Measurements from ENCODE around the gene RNASE13. TPM values are rescaled to one million over a fixed set of nuclear protein-coding genes. Genes with fewer than 3 reads are reported as not detected.

Gene RNASE13
- total RNA-seq, 1 donor from 2014 or later: not detected

DNA sequence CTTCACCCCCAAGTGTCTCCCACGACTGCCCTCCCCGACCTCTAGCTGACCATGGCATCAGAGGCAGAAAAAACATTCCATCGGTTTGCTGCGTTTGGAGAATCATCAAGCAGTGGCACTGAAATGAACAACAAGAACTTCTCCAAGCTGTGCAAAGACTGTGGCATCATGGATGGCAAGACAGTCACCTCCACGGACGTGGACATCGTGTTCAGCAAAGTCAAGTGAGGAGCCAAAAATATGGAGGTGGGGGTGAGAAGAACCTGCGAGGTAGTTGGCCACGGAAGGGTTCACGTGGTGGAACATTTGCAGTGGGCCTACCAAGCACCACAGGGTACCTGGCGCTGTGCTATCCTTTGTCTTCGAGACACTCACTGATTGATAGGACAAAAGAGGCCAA lies 4.1 kb downstream of the RNASE13 start:
- H3K4me3 Mint-ChIP-seq: no peak overlapping the region
- H3K27me3 Mint-ChIP-seq (ENCODE audit: low read depth): no peaks in the 10 kb centered on the region
- H3K4me1 Mint-ChIP-seq: peaks cover 20% of the 10 kb centered on the region
- DNase-seq (ENCODE audit: low spot score in 2 of 2, unreplicated experiment in 2 of 2): no peak
- no peaks in the 10 kb centered on the region for H3K36me3 Mint-ChIP-seq
- H3K9me3 Mint-ChIP-seq: peaks cover 5% of the 10 kb centered on the region
- TF ChIP-seq, protein P1, sequence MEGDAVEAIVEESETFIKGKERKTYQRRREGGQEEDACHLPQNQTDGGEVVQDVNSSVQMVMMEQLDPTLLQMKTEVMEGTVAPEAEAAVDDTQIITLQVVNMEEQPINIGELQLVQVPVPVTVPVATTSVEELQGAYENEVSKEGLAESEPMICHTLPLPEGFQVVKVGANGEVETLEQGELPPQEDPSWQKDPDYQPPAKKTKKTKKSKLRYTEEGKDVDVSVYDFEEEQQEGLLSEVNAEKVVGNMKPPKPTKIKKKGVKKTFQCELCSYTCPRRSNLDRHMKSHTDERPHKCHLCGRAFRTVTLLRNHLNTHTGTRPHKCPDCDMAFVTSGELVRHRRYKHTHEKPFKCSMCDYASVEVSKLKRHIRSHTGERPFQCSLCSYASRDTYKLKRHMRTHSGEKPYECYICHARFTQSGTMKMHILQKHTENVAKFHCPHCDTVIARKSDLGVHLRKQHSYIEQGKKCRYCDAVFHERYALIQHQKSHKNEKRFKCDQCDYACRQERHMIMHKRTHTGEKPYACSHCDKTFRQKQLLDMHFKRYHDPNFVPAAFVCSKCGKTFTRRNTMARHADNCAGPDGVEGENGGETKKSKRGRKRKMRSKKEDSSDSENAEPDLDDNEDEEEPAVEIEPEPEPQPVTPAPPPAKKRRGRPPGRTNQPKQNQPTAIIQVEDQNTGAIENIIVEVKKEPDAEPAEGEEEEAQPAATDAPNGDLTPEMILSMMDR (IDR thresholded peaks at IDR 0.05; ENCODE audit: unreplicated experiment): no peak
- H3K27ac Mint-ChIP-seq: no peak overlapping the region

DNA sequence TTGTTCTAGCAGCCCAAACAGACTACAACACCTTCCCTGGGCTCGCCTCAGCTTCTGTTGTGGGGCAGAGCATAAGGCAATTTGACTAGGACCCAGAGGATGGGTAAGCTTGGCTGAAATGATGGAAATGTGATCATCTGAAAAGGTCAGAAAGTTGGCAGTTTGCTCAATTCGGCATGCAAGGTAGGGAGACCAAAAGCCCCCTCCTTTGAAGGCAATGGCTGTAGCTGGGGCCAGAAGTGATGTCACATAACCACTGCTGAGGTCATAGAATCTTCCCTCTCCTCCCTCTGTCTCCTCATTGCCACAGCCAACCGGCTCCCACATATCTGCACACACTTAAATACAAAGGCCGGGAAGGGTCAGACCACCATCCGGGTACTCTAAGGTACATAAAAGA lies 4.7 kb downstream of the RNASE13 start, which contains the start of gene TPPP2:
TPPP2 (plus strand) TSS at position 301 of the 400 bp plus-strand sequence. CDS start 365 bp downstream, outside the sequence.
- no peaks in the 10 kb centered on the region for H3K36me3 Mint-ChIP-seq
- no peak within 1 kb of the TSS for H3K4me3 Mint-ChIP-seq
- DNase-seq (ENCODE audit: low spot score in 2 of 2, unreplicated experiment in 2 of 2): no peak
- H3K27me3 Mint-ChIP-seq (ENCODE audit: low read depth): no peaks in the 10 kb centered on the region
- H3K27ac Mint-ChIP-seq: no peak within 1 kb of the TSS
- H3K9me3 Mint-ChIP-seq: peaks cover 5% of the 10 kb centered on the region
- H3K4me1 Mint-ChIP-seq: peaks cover 20% of the 10 kb centered on the region
- TF ChIP-seq, protein P1 (IDR thresholded peaks at IDR 0.05; ENCODE audit: unreplicated experiment): no peak

- peak overlapping the region; percentile 68 for H3K27ac Mint-ChIP-seq
- peak overlapping the region; percentile 51 for H3K4me3 Mint-ChIP-seq
- peaks cover 44% of the 10 kb centered on the region for H3K4me1 Mint-ChIP-seq
- TF ChIP-seq, protein P1 (IDR thresholded peaks at IDR 0.05; ENCODE audit: unreplicated experiment): no peak
- H3K36me3 Mint-ChIP-seq: peaks cover 3% of the 10 kb centered on the region
- no peaks in the 10 kb centered on the region for H3K9me3 Mint-ChIP-seq
- no peak for DNase-seq (ENCODE audit: low spot score in 2 of 2, unreplicated experiment in 2 of 2)
- H3K27me3 Mint-ChIP-seq (ENCODE audit: low read depth): no peaks in the 10 kb centered on the region
Observed at GRCh38 chr14:21026988-21027315, 7.7 kb downstream of the RNASE13 start.

DNA sequence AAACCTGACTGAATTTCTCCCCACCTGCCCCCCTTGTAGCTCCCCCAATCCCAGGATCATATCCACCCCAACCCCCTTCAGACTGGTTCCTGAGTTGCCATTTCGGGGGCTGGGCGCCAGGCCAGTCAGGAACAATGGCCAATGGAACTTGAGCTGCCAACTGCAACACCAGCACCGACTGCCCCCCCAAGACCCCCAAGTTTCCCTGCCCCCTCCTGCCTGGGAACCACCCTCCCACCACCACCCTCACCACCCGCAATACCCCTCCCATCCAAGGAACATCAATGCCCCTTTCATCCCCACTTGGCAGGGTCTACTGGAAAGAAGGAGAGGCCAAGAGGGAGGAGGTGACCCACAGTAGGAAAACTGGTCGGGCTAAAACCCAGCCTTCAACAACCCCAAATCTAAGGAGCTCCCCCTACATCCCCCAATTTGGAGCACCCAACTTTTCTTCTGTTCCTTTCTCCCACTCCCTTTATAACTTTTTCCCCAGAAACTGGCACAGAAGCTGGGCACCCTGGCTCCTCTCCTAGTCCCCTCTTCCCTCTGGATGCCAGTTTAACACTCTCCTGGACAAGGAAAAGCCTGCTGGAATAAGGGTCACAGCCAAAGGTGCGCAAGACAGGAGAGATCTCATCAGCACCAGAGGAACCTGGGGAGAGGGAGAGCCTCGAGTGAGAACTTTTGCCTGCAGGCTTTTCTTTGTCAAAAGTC lies 8.2 kb downstream of the RNASE13 start:
- Mint-ChIP-seq H3K27ac (peak overlapping the region; percentile 68), H3K27me3 (ENCODE audit: low read depth) (no peaks in the 10 kb centered on the region), H3K9me3 (no peaks in the 10 kb centered on the region), H3K36me3 (peaks cover 6% of the 10 kb centered on the region), H3K4me1 (peaks cover 47% of the 10 kb centered on the region), H3K4me3 (peak overlapping the region; percentile 90)
- TF ChIP-seq, protein P1 (IDR thresholded peaks at IDR 0.05; ENCODE audit: unreplicated experiment): no peak
- DNase-seq (ENCODE audit: low spot score in 2 of 2, unreplicated experiment in 2 of 2): no peak

DNA sequence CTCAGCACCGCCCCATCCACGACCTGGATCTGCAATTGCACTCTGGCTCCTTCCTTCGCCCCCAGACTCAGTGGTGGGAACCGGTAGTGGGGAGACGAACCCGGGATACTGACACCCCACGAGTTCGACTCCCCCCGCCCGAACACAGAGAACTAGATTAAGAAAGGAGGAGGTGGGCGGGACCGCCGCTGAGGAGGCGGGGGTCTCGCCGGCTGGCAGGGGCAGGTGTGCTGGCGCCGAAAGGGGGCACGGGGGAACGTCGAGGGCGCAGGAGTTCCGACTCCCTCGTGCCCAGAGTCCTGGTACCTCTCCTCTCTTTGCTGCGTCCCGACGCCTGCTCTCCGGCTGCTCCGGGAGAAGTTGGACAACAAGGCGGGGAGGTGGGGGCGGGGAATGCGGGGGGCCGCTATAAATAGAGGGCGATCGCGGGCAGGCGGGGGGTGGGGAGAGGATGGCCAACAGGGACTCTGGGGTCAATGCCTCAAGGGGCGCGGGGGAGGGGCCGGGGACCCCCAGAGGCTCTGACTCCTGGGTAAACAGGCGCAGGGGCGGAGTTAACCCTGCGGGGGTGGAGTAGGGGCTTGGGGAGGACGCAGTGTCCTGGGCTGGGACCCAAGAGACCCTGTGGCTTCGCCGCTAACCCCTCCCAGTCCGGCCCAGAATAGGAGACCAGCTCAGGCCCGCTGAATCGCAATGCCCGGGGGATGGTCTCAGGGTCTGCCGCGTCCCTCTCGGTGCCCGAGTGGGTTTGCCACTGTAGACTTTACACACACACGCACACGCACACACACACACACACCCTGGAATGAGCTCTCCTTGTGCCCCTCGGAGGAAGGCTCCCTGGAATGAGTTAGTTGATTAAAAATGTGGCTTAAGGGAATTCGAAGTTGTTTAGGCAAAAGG lies 9.0 kb downstream of the RNASE13 start:
- Mint-ChIP-seq H3K9me3 (no peaks in the 10 kb centered on the region), H3K27me3 (ENCODE audit: low read depth) (no peaks in the 10 kb centered on the region), H3K27ac (peak overlapping the region; percentile 94), H3K4me3 (peak overlapping the region; percentile 90), H3K4me1 (peaks cover 48% of the 10 kb centered on the region), H3K36me3 (peaks cover 12% of the 10 kb centered on the region)
- TF ChIP-seq, protein P1 (IDR thresholded peaks at IDR 0.05; ENCODE audit: unreplicated experiment): no peak
- DNase-seq (ENCODE audit: low spot score in 2 of 2, unreplicated experiment in 2 of 2): peak in 1 of 2 experiments; percentile 51

All from mesothelial cell of epicardium (in vitro differentiated cells).